Activated CD4-positive, alpha-beta T cell treated with anti-CD3 and anti-CD28 coated beads, Interleukin-2, amount 10 ng/mL, durations not matched to agents 24 days and 14 days (primary cell): Measurements from ENCODE around the gene PRPF6. TPM values are rescaled to one million over a fixed set of nuclear protein-coding genes. Genes with fewer than 3 reads are reported as not detected.
"Not testable (repeated sequence)": the region's sequence is repeated elsewhere in the genome, so short reads cannot be mapped to it uniquely, and the experiment has no call there.

ENCODE experiments used
- DNase-seq: peaks from one replicate; pipeline ENCODE4 v3.0.0; 2022
- H3K27ac Mint-ChIP-seq: one replicate; pipeline ENCODE4 v1.8.0; 2022; ENCODE audit warnings: mild to moderate bottlenecking, mixed read lengths
- H3K27me3 Mint-ChIP-seq: one replicate; pipeline ENCODE4 v1.8.0; 2022; ENCODE audit warnings: mixed read lengths
- H3K36me3 Mint-ChIP-seq: one replicate; pipeline ENCODE4 v1.8.0; 2022; ENCODE audit warnings: low read depth, mild to moderate bottlenecking, mixed read lengths
- H3K4me1 Mint-ChIP-seq: one replicate; pipeline ENCODE4 v1.8.0; 2021; ENCODE audit warnings: mixed read lengths
- H3K4me3 Mint-ChIP-seq: one replicate; pipeline ENCODE4 v1.8.0; 2022; ENCODE audit warnings: mild to moderate bottlenecking, moderate library complexity, mixed read lengths
- H3K9me3 Mint-ChIP-seq: one replicate; pipeline ENCODE4 v1.8.0; 2021; ENCODE audit warnings: mixed read lengths
- intact Hi-C: fragments of 100-400 bp; cut with micrococcal nuclease; formaldehyde crosslinking; loops from one replicate; pipeline ENCODE4 v1.15.1; 2023
- total RNA-seq: library from RNA; stranded (reverse); gene quantifications from 2 replicates; pipeline ENCODE4 v1.2.3, GENCODE V29; 2022

Gene PRPF6
- total RNA-seq, 1 donor from 2014 or later, result 79.5 TPM

GRCh38 chr20:63959699-63960075, 21.2 kb upstream of the PRPF6 start:
- intact Hi-C loops, result loop anchor here (5.0 kb wide), 4 partner anchors 62 to 1022 kb away; partner anchors contain the start of genes ARFGAP1, ARFRP1, DNAJC5 and GID8
- peaks cover 22% of the 10 kb centered on the region for H3K36me3 Mint-ChIP-seq
- H3K27me3 Mint-ChIP-seq, result no peaks in the 10 kb centered on the region
- no peak for DNase-seq
- H3K4me1 Mint-ChIP-seq, result peaks cover 17% of the 10 kb centered on the region
- no peak overlapping the region for H3K27ac Mint-ChIP-seq
- H3K4me3 Mint-ChIP-seq, result no peak overlapping the region
- no peaks in the 10 kb centered on the region for H3K9me3 Mint-ChIP-seq

GRCh38 chr20:63960654-63961621, 20.0 kb upstream of the PRPF6 start:
- intact Hi-C loops, H3K4me3 Mint-ChIP-seq, H3K27ac Mint-ChIP-seq, DNase-seq, H3K27me3 Mint-ChIP-seq, H3K9me3 Mint-ChIP-seq: not testable (repeated sequence)
- H3K36me3 Mint-ChIP-seq, result peaks cover 22% of the 10 kb centered on the region
- H3K4me1 Mint-ChIP-seq, result peaks cover 13% of the 10 kb centered on the region

GRCh38 chr20:63961664-63962425, 19.1 kb upstream of the PRPF6 start:
- H3K4me1 Mint-ChIP-seq, result peaks cover 13% of the 10 kb centered on the region
- intact Hi-C loops, result no loop called here
- no peaks in the 10 kb centered on the region for H3K9me3 Mint-ChIP-seq
- no peaks in the 10 kb centered on the region for H3K27me3 Mint-ChIP-seq
- no peak overlapping the region for H3K27ac Mint-ChIP-seq
- DNase-seq, result no peak
- H3K36me3 Mint-ChIP-seq, result peaks cover 28% of the 10 kb centered on the region
- no peak overlapping the region for H3K4me3 Mint-ChIP-seq

- intact Hi-C loops, result no loop called here
- no peaks in the 10 kb centered on the region for H3K27me3 Mint-ChIP-seq
- H3K36me3 Mint-ChIP-seq, result peaks cover 32% of the 10 kb centered on the region
- no peak for DNase-seq
- no peak overlapping the region for H3K27ac Mint-ChIP-seq
- H3K4me3 Mint-ChIP-seq, result no peak overlapping the region
- no peaks in the 10 kb centered on the region for H3K9me3 Mint-ChIP-seq
- H3K4me1 Mint-ChIP-seq, result peaks cover 6% of the 10 kb centered on the region
Measured at GRCh38 chr20:63962426-63963347, 18.2 kb upstream of the PRPF6 start.

- intact Hi-C loops, result no loop called here
- Mint-ChIP-seq H3K9me3 (no peaks in the 10 kb centered on the region), H3K27ac (no peak overlapping the region), H3K27me3 (no peaks in the 10 kb centered on the region), H3K4me3 (no peak overlapping the region), H3K36me3 (peaks cover 35% of the 10 kb centered on the region), H3K4me1 (peaks cover 2% of the 10 kb centered on the region)
- no peak for DNase-seq
Measured at GRCh38 chr20:63963348-63963741, 17.6 kb upstream of the PRPF6 start.

- peaks cover 40% of the 10 kb centered on the region for H3K36me3 Mint-ChIP-seq
- H3K4me1 Mint-ChIP-seq, result peaks cover 5% of the 10 kb centered on the region
- intact Hi-C loops, result no loop called here
Measured at GRCh38 chr20:63963784-63964301, 17.1 kb upstream of the PRPF6 start.

GRCh38 chr20:63964412-63964811, 16.5 kb upstream of the PRPF6 start:
- H3K9me3 Mint-ChIP-seq, result no peaks in the 10 kb centered on the region
- no peaks in the 10 kb centered on the region for H3K27me3 Mint-ChIP-seq
- H3K4me3 Mint-ChIP-seq, result no peak overlapping the region
- H3K36me3 Mint-ChIP-seq, result peaks cover 42% of the 10 kb centered on the region
- intact Hi-C loops, result no loop called here
- no peak for DNase-seq
- peaks cover 7% of the 10 kb centered on the region for H3K4me1 Mint-ChIP-seq
- no peak overlapping the region for H3K27ac Mint-ChIP-seq

More at GRCh38 chr20:63963784-63964301, 17.1 kb upstream of the PRPF6 start:
- no peak overlapping the region for H3K4me3 Mint-ChIP-seq
- H3K27ac Mint-ChIP-seq, result no peak overlapping the region
- H3K9me3 Mint-ChIP-seq, result no peaks in the 10 kb centered on the region
- no peak for DNase-seq
- no peaks in the 10 kb centered on the region for H3K27me3 Mint-ChIP-seq

- H3K27me3 Mint-ChIP-seq, result no peaks in the 10 kb centered on the region
- no peaks in the 10 kb centered on the region for H3K9me3 Mint-ChIP-seq
- peak overlapping the region; percentile 11 for H3K27ac Mint-ChIP-seq
- H3K36me3 Mint-ChIP-seq, result peaks cover 36% of the 10 kb centered on the region
- no peak for DNase-seq
- H3K4me3 Mint-ChIP-seq, result no peak overlapping the region
- H3K4me1 Mint-ChIP-seq, result peaks cover 12% of the 10 kb centered on the region
- intact Hi-C loops, result no loop called here
Measured at GRCh38 chr20:63966172-63966943, 14.6 kb upstream of the PRPF6 start.

GRCh38 chr20:63966944-63967322, 14.0 kb upstream of the PRPF6 start:
- Mint-ChIP-seq H3K4me1 (peaks cover 12% of the 10 kb centered on the region), H3K9me3 (no peaks in the 10 kb centered on the region), H3K27me3 (no peaks in the 10 kb centered on the region), H3K36me3 (peaks cover 33% of the 10 kb centered on the region), H3K4me3 (no peak overlapping the region), H3K27ac (no peak overlapping the region)
- no peak for DNase-seq
- intact Hi-C loops, result no loop called here

GRCh38 chr20:63967330-63968135, 13.4 kb upstream of the PRPF6 start:
- Mint-ChIP-seq H3K27ac (no peak overlapping the region), H3K36me3 (peaks cover 32% of the 10 kb centered on the region), H3K4me3 (peak overlapping the region; percentile 26), H3K4me1 (peaks cover 14% of the 10 kb centered on the region), H3K27me3 (no peaks in the 10 kb centered on the region), H3K9me3 (no peaks in the 10 kb centered on the region)
- no peak for DNase-seq
- intact Hi-C loops, result no loop called here

GRCh38 chr20:63968136-63968927, 12.6 kb upstream of the PRPF6 start:
- Mint-ChIP-seq H3K36me3 (peaks cover 31% of the 10 kb centered on the region), H3K4me3 (peak overlapping the region; percentile 88), H3K9me3 (no peaks in the 10 kb centered on the region), H3K27ac (peak overlapping the region; percentile 89), H3K4me1 (peaks cover 15% of the 10 kb centered on the region), H3K27me3 (no peaks in the 10 kb centered on the region)
- intact Hi-C loops, result no loop called here
- no peak for DNase-seq
